ENCODE results near the gene NUDT12.

The NUDT12 gene

GRCh38 chr5:103541569-103541968, 21.0 kb downstream of the NUDT12 start:
- H3K27ac ChIP-seq = no peak overlapping the region
- no peak for TF ChIP-seq CTCF (IDR thresholded peaks at IDR 0.05)
- no peak for TF ChIP-seq ZFX (IDR thresholded peaks at IDR 0.05; ENCODE audit: borderline replicate concordance)

- TF ChIP-seq CTCF (IDR thresholded peaks at IDR 0.05) (no peak), ZFX (IDR thresholded peaks at IDR 0.05; ENCODE audit: borderline replicate concordance) (no peak)
- H3K27ac ChIP-seq = no peak overlapping the region
These were observed 21.5 kb downstream of the NUDT12 start for GRCh38 chr5:103541114-103541513.

- TF ChIP-seq CTCF (IDR thresholded peaks at IDR 0.05) (no peak), ZFX (IDR thresholded peaks at IDR 0.05; ENCODE audit: borderline replicate concordance) (no peak)
- no peak overlapping the region for H3K27ac ChIP-seq
These were observed 22.9 kb downstream of the NUDT12 start for GRCh38 chr5:103539376-103540330.

GRCh38 chr5:103532086-103532734, 30.4 kb downstream of the NUDT12 start:
- H3K27ac ChIP-seq = no peak overlapping the region
- TF ChIP-seq ZFX (IDR thresholded peaks at IDR 0.05; ENCODE audit: borderline replicate concordance) (no peak), CTCF (IDR thresholded peaks at IDR 0.05) (no peak)

GRCh38 chr5:103526164-103526915, 36.2 kb downstream of the NUDT12 start:
- no peak for TF ChIP-seq CTCF (IDR thresholded peaks at IDR 0.05)
- H3K27ac ChIP-seq = no peak overlapping the region

- TF ChIP-seq ZFX (IDR thresholded peaks at IDR 0.05; ENCODE audit: borderline replicate concordance) (no peak), CTCF (IDR thresholded peaks at IDR 0.05) (no peak)
These were observed 37.2 kb downstream of the NUDT12 start for GRCh38 chr5:103525361-103525760.

More at GRCh38 chr5:103525361-103525760, 37.2 kb downstream of the NUDT12 start:
- H3K27ac ChIP-seq = no peak overlapping the region
